Kidney (tissue), 14 donors: ENCODE results near the gene ANXA4. TPM values are rescaled to one million over a fixed set of nuclear protein-coding genes. Genes with fewer than 3 reads are reported as not detected.
A peak's percentile ranks its signal among the peaks of the same experiment; 100 is the strongest.

Experiments
- DNase-seq, 5 donors: peaks; one replicate each; pipeline ENCODE4 v3.0.0-alpha.2; 2013 to 2020
- FAIRE-seq: peaks from 2 replicates; lab custom pipeline; 2012; peaks lifted over from hg19 to GRCh38; lab: Jason Lieb, UNC
- H3K27ac ChIP-seq, 2 donors: one replicate each; pipeline ENCODE4 v1.7.0; 2013; ENCODE audit warnings: low read depth in 2 of 2, low read length in 2 of 2, inconsistent platforms in 1 of 2
- H3K27me3 ChIP-seq: one replicate; pipeline ENCODE4 v1.7.1; 2013; ENCODE audit warnings: low read length, inconsistent platforms; ENCODE audit not compliant: control insufficient read depth, insufficient read depth
- H3K36me3 ChIP-seq, 3 donors: one replicate each; pipeline versions ENCODE4 v1.7.0 to v1.7.1; 2013; ENCODE audit warnings: low read length in 3 of 3, control low read depth in 1 of 3, inconsistent platforms in 1 of 3; ENCODE audit not compliant: insufficient read depth in 3 of 3, control insufficient read depth in 2 of 3
- H3K4me1 ChIP-seq, 3 donors: one replicate each; pipeline versions ENCODE4 v1.7.0 to v1.7.1; 2013; ENCODE audit warnings: low read length in 3 of 3, inconsistent platforms in 1 of 3, low read depth in 1 of 3; ENCODE audit not compliant: control insufficient read depth in 2 of 3, insufficient read depth in 2 of 3
- H3K4me3 ChIP-seq, 3 donors: one replicate each; pipeline versions ENCODE4 v1.7.0 to v1.8.1; 2013; ENCODE audit warnings: low read length in 3 of 3, control low read depth in 1 of 3, inconsistent platforms in 1 of 3
- H3K9ac ChIP-seq, 3 donors: one replicate each; pipeline versions ENCODE4 v1.7.0 to v1.7.1; 2013; ENCODE audit warnings: low read length in 3 of 3, control low read depth in 1 of 3, inconsistent platforms in 1 of 3
- H3K9me3 ChIP-seq, 3 donors: one replicate each; pipeline versions ENCODE4 v1.7.0 to v1.7.1; 2013; ENCODE audit warnings: low read length in 3 of 3, control low read depth in 1 of 3, inconsistent platforms in 1 of 3; ENCODE audit not compliant: control insufficient read depth in 2 of 3, insufficient read depth in 1 of 3
- CTCF ChIP-seq: IDR thresholded peaks from 3 replicates; pipeline ENCODE4 v1.5.1; 2012; ENCODE audit warnings: mild to moderate bottlenecking, moderate library complexity, borderline replicate concordance; ENCODE audit not compliant: insufficient read depth; ENCODE audit errors: extremely low read depth
- intact Hi-C: fragments of 100-400 bp; cut with DNase I; formaldehyde crosslinking; loops from one replicate; pipeline ENCODE4 v1.11.1; 2022
- polyA plus RNA-seq: library from polyadenylated mRNA; stranded (reverse); fragments of 350-450 nt; fragmentation: Illumina TruSeq; extraction: RNeasy Lipid Tissue Mini Kit (QIAGEN cat#74804); gene quantifications from one replicate; pipeline ENCODE4 v1.2.3, GENCODE V29; 2014; ENCODE audit warnings: low read depth, low replicate concordance; ENCODE audit not compliant: insufficient read depth
- total RNA-seq: library from RNA; stranded (reverse); fragmentation: NEBNext Ultra II Directional; extraction: Animal tissue kit (Norgen Biotek cat#: 25700); gene quantifications from one replicate; pipeline ENCODE4 v1.2.1, GENCODE V29; 2021
- donor health status: control.
- donor health status: control.
- donor health status: control.
- donor health status: control.
- donor health status: control.
- donor health status: DM: yes; HTN: yes; CAD: no.
- donor health status: Normal renal cell carcinoma (clear cell type).

The ANXA4 gene
- total and polyA plus RNA-seq, 2 donors from 2014 or later = 168 to 287 TPM

- TF ChIP-seq CTCF = no peak
- Histone ChIP-seq H3K4me3 (no peak overlapping the region), H3K27ac (no peak overlapping the region), H3K27me3 (no peaks in the 10 kb centered on the region), H3K9ac (no peak overlapping the region), H3K36me3 (peaks cover 0 to 35% (median 34%) of the 10 kb centered on the region in 3 donors), H3K4me1 (no peaks in the 10 kb centered on the region), H3K9me3 (no peaks in the 10 kb centered on the region)
- DNase-seq (no peak), FAIRE-seq (no peak)
- intact Hi-C loops = loop anchor here (10.0 kb wide), 1 partner anchor 86 kb away; no protein-coding TSS in a partner anchor
Observed at GRCh38 chr2:69810550-69810949, 68.6 kb downstream of the ANXA4 start.

DNA sequence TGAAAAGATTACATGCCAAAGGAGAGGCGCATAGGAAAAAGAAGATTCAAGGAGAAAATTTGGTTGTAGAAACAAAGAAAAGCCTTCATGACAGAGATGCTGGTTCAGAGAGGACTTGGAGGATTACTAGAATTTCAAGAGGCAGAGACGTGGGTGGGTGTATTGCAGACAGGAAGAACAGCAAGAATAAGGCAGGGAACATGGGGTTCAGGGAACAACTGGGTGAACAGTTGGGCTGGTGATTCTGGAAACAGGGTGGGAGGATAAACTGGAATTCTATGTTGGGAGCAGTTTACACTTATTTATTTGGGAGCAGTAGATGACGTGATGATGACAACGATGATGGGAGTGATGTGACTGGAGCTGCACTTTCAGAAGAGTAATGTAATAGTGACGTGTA lies 69.1 kb downstream of the ANXA4 start:
- intact Hi-C loops = loop anchor here (10.0 kb wide), 1 partner anchor 86 kb away; no protein-coding TSS in a partner anchor
- peaks cover 0 to 34% (median 33%) of the 10 kb centered on the region in 3 donors for H3K36me3 ChIP-seq

DNA sequence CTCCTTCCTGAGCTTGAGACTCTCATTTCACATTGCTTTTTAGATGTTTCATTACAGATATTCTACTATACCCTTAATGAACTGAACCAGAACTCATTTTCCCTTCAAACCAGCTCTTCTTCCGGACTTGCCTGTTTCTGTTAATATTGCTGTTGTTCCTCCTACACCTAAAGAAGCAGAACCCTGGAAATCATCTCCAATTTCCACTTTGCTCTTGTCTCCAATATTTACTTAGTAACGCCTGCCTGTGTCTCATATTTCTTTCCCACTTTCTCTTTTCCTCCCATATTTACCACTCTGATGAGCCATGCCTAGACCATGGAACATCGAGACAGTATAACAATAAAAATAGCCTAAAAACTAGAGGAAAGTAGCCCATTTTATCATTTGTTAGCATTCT lies 69.7 kb downstream of the ANXA4 start:
- FAIRE-seq = no peak
- DNase-seq = peak in 2 of 5 donors; percentile 82 to 92
- H3K27me3 ChIP-seq = no peaks in the 10 kb centered on the region
- H3K9me3 ChIP-seq = no peaks in the 10 kb centered on the region
- H3K36me3 ChIP-seq = peaks cover 0 to 28% (median 27%) of the 10 kb centered on the region in 3 donors
- H3K27ac ChIP-seq = no peak overlapping the region
- no peak overlapping the region for H3K4me3 ChIP-seq
- no peaks in the 10 kb centered on the region for H3K4me1 ChIP-seq
- TF ChIP-seq CTCF = no peak
- H3K9ac ChIP-seq = no peak overlapping the region
- intact Hi-C loops = loop anchor here (10.0 kb wide), 1 partner anchor 87 kb away; no protein-coding TSS in a partner anchor

More for the DNA sequence above, 69.1 kb downstream of the ANXA4 start:
- no peak for TF ChIP-seq CTCF
- no peak for FAIRE-seq
- no peak for DNase-seq
- Histone ChIP-seq H3K9ac (no peak overlapping the region), H3K4me1 (no peaks in the 10 kb centered on the region), H3K4me3 (no peak overlapping the region), H3K27ac (no peak overlapping the region), H3K27me3 (no peaks in the 10 kb centered on the region), H3K9me3 (no peaks in the 10 kb centered on the region)

DNA sequence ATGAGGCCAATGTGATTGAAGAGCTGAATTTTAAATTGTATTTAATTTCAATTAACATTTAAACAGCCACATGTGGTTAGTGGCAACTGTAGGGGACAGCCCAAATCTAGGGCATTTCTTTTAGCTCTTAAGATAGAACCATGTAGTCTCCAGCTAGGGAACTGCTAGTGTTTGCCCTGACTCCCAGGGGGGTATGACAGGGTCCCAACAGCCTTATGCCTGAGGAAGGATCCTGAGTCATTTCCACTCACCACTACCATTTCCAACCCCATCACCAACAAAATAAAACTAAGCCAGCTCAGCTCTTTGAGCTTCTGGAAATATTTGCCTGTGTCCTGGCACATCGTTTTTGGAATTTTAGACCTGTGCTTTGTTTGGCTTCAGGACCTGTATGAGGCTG lies 73.8 kb downstream of the ANXA4 start:
- intact Hi-C loops = loop anchor here (10.0 kb wide), 1 partner anchor 91 kb away; no protein-coding TSS in a partner anchor
- TF ChIP-seq CTCF = no peak
- FAIRE-seq (no peak), DNase-seq (no peak)
- Histone ChIP-seq H3K27me3 (no peaks in the 10 kb centered on the region), H3K4me1 (no peaks in the 10 kb centered on the region), H3K9ac (no peak overlapping the region), H3K4me3 (no peak overlapping the region), H3K36me3 (peaks cover 0 to 27% (median 18%) of the 10 kb centered on the region in 3 donors), H3K9me3 (no peaks in the 10 kb centered on the region), H3K27ac (no peak overlapping the region)
